NCI-H2196 (cell line): ENCODE results near the gene CORIN.
"Not testable (repeated sequence)": the region's sequence is repeated elsewhere in the genome, so short reads cannot be mapped to it uniquely, and the experiment has no call there.

ENCODE experiments used
- DNase-seq: peaks from one replicate; lab custom pipeline; 2025; ENCODE audit not compliant: unreplicated experiment; lab: John Stamatoyannopoulos, UW

Gene CORIN

DNA sequence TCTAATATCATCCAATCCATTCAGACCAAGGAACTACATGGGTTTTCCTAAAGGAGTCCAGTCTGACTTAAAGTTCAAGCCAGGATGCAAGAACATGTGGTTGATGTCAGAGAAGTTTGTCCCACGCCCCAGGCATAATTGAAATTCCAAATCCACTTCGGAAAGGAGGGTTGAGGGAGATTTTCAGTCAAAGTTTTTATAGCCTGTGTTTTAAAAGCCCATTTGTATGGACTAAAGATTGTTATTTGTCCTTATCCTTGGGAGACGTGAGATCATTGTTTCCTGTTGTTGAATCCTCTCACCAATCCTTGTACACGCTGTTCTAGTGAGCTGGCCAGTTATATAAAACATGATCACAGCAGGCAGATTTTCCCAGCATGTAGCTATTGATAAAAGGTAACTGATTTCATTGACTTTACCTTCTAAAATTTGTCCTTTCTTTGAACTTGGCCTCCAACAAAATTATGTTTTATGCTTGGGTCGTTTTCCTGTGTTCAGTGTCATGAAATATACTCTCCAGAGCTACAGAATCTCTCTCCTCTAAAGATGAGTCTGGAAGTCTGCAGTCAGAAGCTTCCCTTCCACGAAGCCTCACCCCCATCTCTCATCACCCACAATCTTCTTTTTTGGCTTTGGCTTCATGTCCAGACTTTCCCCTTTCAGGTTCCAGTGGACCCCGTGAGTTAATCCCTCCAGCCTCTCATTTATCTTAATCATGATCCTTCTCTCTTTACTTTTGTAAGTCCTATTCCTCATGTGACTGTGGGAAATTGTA is 259.9 kb downstream of the CORIN start:
- DNase-seq: no peak

DNA sequence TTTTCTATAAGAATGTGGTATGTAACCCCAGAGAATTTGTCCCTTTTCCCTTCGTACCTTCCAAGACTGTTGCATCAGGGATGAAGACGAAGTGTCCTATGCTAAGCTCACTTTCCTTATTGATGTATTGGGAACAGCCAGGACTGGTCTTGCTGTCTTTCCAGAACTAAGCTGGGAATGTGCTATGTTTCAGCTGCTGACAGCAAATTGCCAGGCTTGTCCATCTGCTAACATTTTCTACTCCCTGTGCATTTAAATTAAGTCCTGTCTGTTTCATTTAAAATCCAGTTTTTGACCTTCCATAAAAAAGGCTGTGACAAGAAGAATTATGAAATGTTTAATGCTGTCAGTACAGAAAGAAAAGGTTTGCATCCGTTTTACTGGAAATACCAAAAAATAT is 264.9 kb downstream of the CORIN start:
- no peak for DNase-seq

- no peak for DNase-seq
Observed at GRCh38 chr4:47570816-47571215, 267.1 kb downstream of the CORIN start.

- DNase-seq: no peak
Observed at GRCh38 chr4:47567511-47567910, 270.4 kb downstream of the CORIN start.

DNA sequence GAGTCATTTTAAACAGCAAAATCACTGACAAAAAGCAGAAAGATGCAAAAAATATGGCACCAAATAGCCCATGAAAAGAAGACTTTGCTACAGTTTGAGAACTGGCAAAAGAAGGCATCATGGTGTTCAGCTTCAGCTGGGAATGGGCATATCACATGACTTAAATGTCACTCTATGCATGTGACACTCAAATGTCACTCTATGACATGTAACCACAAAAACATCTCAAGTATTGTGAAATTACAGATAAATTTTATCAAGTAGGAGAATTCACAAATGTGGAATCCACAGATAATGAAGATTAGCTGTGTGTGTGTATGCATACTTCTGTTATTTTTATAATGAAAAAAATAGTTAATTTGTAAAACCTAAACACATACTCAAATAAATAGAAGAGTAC is 270.9 kb downstream of the CORIN start:
- DNase-seq: no peak

DNA sequence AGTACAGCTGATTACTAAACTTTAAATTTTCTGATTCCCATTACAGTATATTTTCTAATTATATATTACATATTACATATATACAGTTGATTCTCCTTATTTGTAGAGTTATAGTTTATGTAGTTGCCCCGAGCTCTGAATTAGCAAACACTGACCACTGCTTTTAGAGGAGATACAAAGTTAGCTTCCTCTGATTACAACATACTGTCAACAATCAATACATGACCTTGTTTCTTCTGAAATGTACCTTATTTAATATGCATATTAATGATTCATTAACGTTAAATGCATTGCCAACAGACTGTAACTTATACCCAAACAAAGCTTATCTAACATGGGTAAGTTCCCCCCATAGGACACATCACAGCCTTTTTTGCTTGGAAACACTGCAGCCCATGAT is 271.3 kb downstream of the CORIN start:
- DNase-seq: no peak

- DNase-seq: no peak
Observed at GRCh38 chr4:47562297-47562696, 275.6 kb downstream of the CORIN start.

GRCh38 chr4:47561331-47561730 is 276.5 kb downstream of the CORIN start:
- no peak for DNase-seq

GRCh38 chr4:47560682-47561081 is 277.2 kb downstream of the CORIN start:
- DNase-seq: no peak

- DNase-seq: no peak
Observed at GRCh38 chr4:47557255-47557654, 280.6 kb downstream of the CORIN start.

DNA sequence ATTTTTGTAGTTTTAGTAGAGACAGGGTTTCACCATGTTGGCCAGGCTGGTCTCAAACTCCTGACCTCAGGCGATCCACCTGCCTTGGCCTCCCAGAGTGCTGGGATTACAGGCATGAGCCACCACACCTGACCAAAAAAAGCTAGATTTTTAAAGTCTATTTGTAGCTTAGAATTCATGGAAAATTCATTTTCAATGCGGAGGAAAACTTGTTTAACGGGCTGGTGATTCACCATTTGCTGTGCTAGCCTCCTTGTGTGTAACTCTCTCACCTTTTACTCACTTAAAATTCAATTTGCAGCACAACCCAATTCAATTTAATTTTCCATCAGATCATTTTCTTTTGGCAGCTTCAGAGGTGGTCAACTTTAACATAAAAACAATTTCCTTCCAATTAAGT is 281.9 kb downstream of the CORIN start:
- DNase-seq: not testable (repeated sequence)

- DNase-seq: no peak
Observed at GRCh38 chr4:47553329-47554125, 284.3 kb downstream of the CORIN start.

DNA sequence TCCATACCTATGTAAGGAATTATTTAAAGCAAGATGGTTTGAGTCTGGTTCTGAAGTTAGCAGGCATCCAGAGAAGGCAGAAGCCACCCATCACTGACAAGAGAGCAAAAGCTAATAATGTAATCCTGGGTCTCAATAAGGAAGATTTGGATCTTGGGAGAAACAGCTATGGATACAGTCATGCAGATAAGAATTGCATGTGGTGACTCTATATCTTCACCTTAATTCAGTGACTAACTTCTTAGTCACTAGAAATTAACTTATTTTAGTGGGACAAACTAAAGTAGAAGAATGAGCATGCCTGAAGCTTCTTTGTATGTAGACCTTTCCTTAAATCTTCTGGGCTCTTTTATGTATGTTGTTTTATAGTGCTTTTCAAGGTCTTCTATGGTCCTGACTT is 286.2 kb downstream of the CORIN start:
- DNase-seq: no peak

DNA sequence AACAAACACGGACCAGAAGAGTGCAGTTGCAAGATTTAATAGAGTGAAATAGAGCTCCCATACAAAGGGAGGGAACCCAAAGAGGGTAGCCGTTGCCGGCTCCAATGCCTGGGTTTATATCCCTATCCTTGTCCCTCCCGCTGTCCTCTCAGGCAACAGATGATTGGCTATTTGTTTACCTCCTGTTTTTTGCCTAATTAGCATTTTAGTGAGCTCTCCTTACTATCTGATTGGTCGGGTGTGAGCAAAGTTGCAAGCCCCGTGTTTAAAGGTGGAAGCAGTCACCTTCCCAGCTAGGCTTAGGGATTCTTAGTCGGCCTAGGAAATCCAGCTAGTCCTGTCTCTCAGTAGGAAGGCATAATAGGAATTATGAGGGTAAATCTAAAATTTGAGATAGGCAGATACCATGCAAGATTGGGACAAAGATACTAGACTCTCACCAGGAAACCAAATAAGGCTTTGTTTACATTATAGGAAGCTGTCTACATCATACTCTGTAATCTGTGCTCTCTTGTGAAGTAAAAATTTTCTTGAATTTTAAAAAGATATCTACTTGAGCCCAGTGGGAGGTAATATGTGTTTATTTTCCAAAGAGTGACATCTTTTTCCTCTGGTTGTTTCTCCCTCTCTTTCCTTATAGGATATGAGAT is 286.8 kb downstream of the CORIN start:
- no peak for DNase-seq

DNA sequence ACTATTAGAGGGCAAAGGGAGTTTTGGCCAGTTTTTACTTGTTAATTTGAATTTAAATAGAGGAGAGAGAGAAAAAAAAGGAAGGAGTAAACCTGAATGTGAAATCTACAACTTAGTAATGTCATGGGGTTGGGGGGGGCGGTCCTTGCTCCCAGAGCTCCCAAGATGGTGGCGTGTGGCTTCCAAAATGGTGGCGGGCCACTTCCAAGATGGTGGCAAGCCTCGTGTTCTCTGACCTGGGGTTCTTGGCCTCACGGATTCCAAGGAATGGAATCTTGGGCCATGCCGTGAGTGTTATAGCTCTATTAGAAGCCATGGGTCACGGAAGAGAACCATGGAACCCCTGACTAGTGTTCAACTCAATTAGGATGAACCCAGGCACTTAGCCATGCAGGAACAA is 287.5 kb downstream of the CORIN start:
- not testable (repeated sequence) for DNase-seq
